NOMO-1 treated with dmso at 0.1 percent for 144 hours (cell line): ENCODE measurements around the gene TMPRSS7.

Source experiments
- DNase-seq: peaks from one replicate; lab custom pipeline; 2025; ENCODE audit not compliant: unreplicated experiment; lab: John Stamatoyannopoulos, UW

The TMPRSS7 gene

DNA sequence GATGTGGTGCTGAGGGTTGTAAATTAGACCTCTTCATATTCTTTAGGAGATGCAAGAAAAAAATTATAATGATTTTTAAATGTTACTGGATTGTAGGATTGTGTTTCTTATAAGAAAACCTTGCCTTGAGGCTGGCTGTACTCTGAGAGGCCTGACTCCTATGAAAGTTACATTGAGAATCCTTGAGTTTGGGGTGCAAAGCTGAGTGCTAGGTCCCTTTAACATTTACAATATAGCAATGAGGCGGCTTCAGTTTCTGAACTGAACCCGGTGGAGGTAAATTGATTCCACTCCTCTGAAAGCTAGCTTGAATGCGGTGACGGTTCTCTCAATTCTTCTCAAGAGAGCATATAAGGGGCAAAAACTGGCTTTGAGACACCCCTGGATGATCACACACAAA is at the start of gene TMPRSS7:
Gene TMPRSS7, plus strand, starts transcription at position 301 of the 400 bp plus-strand sequence. CDS start 110 bp downstream, outside the sequence.
- DNase-seq, result no peak

GRCh38 chr3:111986800-111987199 is 47.7 kb upstream of the TMPRSS7 start:
- DNase-seq, result no peak

DNA sequence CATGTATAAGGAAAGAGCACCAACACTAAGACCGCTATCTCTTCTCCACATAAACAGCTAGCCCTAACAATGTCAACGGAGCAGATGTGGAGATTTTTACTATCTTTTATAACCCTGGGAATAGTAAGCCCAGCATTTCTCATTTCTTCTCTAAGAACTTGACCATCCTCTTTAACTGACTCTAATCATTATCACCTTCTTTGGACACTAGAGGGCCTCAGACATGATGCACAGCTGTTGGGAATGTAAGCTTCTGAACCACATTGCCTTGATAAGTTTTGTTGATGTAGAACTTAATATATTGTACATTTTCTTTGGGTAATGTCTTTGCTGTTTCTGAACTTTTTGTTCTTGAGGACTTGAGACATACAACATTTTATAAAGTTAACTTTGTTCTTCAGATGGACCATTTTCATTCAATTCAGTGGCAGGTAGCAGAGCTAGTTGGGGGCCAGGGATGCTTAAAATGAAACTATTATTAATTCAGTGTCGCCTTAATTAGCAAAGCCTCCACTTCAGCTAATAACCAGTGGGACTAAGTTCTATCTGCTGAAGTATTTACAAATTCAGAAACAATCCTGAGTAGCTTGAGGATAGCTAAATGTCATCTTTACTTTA is 45.4 kb upstream of the TMPRSS7 start:
- no peak for DNase-seq

GRCh38 chr3:111993038-111993437 is 41.5 kb upstream of the TMPRSS7 start:
- no peak for DNase-seq

DNA sequence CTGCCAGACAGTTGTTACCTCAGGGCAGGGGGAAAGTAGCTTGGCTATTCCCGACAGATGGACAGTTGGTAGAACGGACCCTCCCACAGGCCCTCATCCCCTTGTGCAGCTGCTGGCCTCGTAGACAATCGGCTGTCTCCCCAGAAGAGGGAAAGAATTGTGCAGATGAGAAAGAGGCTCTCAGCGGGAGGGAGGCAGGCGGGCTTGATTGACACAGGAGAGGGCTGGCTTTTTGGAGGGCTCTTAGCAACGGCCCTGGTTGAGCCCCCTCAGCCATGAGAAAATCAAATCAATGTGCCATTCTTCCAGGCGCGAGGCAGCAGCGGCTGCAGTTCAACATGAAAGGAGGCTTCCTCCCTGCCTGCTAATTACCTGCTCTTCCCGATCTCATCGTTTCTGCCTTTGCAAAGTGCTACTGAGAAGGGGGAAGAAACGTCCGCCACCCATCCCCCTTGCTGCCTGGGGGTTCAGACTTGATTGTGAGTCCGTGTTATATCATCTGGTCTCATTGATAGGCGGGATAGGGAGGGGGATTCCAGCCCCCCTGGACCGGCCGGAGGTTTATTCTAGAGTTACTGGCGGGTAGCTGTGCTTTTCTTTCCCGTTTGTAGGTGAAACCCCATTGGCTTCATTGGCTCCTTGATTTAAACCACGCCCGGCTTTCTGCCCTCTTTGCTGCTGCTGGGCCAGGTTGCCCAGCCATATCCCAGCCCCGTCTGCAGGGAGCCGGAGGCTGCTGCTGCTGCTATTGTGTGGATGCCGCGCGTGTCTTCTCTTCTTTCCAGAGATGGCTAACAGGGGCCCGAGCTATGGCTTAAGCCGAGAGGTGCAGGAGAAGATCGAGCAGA is 35.7 kb upstream of the TMPRSS7 start, which contains the start of gene TAGLN3:
Gene TAGLN3, plus strand, starts transcription at position 287 of the 848 bp plus-strand sequence. Its CDS starts 501 bp downstream, at position 788.
- DNase-seq, result no peak

- DNase-seq, result no peak
These were observed 34.8 kb upstream of the TMPRSS7 start for GRCh38 chr3:111999484-112000324.

DNA sequence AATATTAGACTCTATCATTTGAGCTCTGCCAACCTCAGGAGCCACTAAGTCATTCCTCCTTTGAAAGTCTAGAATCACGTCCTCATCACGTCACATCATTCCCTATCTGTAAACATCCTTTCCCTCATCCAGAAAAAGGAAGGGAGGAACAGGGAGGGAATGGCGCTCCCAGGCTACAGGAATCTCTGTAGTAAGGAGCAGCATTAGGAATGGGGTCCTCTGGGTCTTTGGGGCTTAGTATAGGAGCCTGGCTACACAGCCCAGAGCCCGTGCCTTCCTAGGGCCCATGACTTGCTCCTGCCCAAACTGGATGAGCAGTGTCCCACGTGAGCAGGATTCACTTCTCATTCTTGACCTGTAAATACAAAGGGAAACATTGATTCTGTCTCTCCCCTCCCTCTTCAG is 34.2 kb upstream of the TMPRSS7 start:
- DNase-seq, result no peak

DNA sequence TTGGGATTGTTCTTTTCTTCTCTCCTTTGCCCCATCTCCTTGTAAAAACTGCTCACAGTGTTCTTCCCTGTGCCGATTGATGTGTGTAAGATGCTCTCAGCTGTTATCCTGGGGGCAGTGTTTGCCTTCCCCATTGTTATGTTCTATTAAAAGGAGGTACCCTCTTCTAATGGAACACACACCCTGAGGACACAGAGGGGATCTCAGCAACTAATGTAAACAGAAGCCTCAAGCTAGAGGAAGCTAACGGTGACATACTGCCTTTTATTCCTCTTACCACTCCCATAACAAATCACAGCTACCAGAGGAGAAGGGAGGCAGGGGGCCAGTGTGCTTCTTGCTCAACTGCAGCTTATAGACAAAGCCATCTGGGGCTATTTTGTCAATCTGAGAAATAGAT is 33.6 kb upstream of the TMPRSS7 start:
- no peak for DNase-seq

- no peak for DNase-seq
These were observed 33.0 kb upstream of the TMPRSS7 start for GRCh38 chr3:112001526-112001925.

DNA sequence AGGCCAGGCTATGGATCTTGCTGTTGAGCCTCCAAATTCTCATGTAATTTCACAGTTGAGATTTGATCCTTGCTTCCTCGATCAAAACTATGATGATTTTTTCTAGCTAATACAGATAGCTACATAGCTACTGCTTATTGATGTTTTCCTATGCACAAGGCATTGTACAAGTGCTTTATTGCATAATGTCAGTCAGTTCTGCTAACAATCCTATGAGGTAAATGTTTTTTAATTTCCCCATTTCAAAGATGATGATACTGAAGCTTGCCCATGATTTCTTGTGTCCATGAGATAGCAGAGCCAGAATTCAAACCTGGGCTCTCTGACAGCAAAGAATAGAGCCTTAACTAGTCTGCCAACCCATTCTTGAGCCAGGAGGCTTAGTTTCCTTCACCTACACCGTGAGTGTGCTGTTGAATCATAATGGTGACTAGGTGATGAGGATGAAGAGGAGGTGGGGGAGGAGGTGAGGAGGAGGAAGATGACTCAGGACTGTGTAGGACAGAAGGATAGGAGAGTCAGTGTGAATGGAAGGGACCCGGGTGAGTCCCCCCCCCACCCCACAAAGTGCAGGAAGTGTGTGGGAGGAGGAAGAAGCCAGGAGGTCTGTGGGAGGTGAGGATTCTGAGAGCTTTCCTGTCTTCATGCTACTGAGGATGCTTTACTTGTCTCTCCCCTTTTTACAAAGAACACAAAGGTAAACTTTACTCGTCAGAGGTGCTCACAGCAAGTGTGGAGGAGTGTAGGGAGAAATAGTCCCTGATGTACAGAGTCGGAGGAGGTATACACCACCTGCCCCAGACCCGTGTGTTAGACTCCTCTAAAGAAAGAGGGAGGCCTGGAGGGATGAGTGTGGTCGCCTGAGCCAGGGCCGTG is 32.2 kb upstream of the TMPRSS7 start:
- no peak for DNase-seq

GRCh38 chr3:112003321-112004080 is 31.0 kb upstream of the TMPRSS7 start:
- no peak for DNase-seq

DNA sequence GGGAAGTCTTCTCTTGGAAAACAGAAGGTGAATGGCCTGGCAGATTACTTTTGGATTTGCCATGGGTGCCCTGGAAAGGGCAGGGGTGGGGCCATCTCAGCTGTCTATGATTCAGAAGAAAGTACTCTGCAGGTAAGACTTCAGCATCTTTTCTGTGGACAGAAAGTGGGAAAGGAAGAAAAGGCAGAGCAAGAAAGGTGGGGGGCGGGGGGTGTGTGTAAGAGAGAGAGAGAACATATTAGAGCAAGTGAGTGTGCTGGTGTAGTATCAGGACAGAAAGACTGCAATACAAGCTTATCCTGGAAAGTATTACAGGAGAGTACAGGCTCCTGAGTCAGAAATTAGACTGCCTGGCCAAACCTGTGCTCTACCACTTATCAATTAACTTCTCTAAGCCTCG is 30.3 kb upstream of the TMPRSS7 start:
- no peak for DNase-seq

- no peak for DNase-seq
These were observed 29.9 kb upstream of the TMPRSS7 start for GRCh38 chr3:112004669-112005068.

DNA sequence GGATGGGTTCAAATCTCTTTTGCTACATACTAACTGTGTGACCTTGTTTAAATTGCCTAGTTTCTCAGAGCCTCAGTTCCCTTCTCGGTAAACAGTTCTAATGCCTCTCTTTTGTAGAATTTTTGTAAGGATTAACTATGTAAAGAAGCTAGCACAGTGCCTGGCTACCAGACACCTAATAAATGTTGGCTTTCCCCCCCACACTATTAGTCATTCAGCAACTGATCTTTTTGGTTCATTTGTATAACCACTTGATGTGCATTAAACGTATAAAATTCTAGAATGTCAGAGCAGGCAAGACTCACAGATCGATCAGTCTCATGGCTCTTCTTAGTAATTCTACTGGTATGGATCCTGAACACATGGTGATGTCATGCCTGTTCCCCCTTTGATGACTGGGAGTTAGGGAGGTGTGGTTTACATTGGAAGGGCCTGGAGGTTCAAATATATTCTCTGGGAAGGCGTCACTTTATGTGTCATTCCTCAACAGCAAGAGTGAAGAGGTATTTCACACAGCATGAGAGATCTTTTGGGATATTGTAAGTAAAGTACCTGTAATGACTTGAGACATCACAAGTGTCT is 29.4 kb upstream of the TMPRSS7 start:
- no peak for DNase-seq

DNA sequence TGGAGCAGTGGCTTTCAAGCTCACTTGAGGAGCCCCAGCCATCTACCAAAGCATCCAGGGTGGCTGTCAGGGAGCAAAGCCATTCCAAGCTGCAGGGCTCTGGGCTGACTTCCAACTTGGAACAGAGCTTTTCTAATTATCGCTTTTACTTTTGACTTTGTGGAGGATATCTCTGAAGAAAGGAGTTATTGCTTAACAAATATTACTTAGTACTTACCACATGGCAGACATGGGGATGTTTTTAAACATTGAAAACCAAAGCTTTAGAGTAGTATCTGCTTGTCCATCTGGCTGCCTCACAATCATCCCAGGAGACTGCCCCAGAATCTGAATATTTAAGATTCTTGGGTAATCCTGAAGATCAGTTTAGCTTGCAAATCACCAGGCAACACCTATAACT is 26.9 kb upstream of the TMPRSS7 start:
- DNase-seq, result no peak

- no peak for DNase-seq
These were observed 24.9 kb upstream of the TMPRSS7 start for GRCh38 chr3:112009670-112010069.

GRCh38 chr3:112010636-112011035 is 23.9 kb upstream of the TMPRSS7 start:
- no peak for DNase-seq

DNA sequence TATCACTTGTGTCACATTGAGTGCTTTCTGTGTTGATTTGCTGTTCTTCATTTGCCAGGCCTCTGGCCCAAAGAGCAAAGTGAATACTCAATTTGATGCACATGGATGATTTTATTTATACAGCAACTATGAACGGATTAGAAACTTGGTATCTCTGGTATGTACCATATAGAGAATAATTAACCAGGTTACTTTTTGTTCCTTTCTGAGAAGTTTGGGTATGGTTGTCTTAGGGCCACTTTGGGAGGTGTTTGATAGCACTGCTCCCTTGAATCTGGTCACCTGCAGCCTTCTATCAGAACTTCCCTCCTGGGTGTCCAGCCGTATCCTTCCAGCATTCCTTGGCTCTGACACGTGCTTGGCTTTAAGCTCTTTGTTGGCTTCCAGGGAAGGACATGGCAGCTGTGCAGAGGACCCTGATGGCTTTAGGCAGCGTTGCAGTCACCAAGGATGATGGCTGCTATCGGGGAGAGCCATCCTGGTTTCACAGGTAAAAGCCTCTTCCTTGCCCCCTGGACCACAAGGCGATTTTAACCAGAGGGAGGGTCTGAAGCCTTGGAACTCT is 23.1 kb upstream of the TMPRSS7 start:
- DNase-seq, result no peak
